Measurements from ENCODE around the gene IQSEC2. TPM values are rescaled to one million over a fixed set of nuclear protein-coding genes. Genes with fewer than 3 reads are reported as not detected.

IQSEC2 gene
- total and polyA plus RNA-seq, 9 of the 15 experiments (the other 6 are each of a cell fraction or from before 2014, with no cell fraction given) = 2.7 to 41.8 (median 20.1) TPM

- no peak for TF ChIP-seq ETS1 (conservative IDR thresholded peaks at IDR 0.05; ENCODE audit: control insufficient read depth, low read depth, low read length)
- TF ChIP-seq IFI16 (CRISPR knock-in tag; IDR thresholded peaks at IDR 0.05) = no peak
- no peak for TF ChIP-seq ZBTB12 (CRISPR knock-in tag; IDR thresholded peaks at IDR 0.05)
- no peak for TF ChIP-seq KDM1A (IDR thresholded peaks at IDR 0.05)
Observed at GRCh38 chrX:53291596-53291995, 10.2 kb upstream of the IQSEC2 start (continued).

DNA sequence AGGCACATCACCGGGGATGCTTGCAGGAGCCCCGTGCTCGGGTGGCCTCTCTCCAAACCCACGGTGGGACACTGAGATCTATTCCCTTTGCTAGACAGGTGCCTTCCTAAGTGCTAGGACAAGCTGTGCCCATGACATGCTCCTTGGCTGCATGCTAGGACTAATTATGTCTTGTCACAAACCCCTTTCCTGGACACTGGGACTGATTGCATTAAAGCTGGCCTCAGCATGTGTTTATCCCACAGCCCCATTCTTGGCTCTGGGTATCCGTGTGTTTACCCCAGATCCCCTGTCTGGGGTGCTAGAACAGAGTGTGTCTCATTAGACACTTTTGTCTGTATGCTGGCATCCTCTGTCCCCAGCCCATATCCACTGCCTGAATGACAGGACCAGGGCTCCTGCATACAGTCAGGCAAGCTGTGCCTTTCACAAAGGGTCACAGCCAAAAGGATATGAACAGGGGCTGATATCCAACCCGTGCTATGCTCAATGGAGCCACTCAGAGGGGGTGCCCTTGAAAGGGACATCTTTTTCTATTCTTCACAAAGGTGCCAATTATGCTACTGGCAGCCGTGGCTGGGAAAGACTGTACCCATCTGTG, 9.2 kb upstream of the IQSEC2 start:
- no peak overlapping the region for H3K27ac ChIP-seq (ENCODE audit: extremely low read depth, low read depth, low read length)
- ChIA-PET POLR2A (interaction anchor here (0.6 to 1.4 kb wide), 2 partner anchors 9 to 56 kb away, joined by 3 read pairs; partner anchors contain the start of gene IQSEC2), CTCF (ENCODE audit: low intra/inter-chr PET ratio) (no interaction called here)
- no peaks in the 10 kb centered on the region for H3K79me2 ChIP-seq (ENCODE audit: control insufficient read depth, insufficient read depth, low read length)
- WGBS (ENCODE audit: insufficient coverage, low coverage, missing lambda C conversion rate) = 13% methylated on average over 7 of the region's 7 CpGs
- FAIRE-seq = no peak
- H3K9me1 ChIP-seq (ENCODE audit: control insufficient read depth, insufficient read depth, low read length) = no peaks in the 10 kb centered on the region
- DNase-seq (ENCODE audit: extremely low read depth in 1 of 4, low spot score in 3 of 4) = no peak
- no peak overlapping the region for H2AFZ ChIP-seq (ENCODE audit: low read depth, low read length)
- peaks cover 0 to 5% of the 10 kb centered on the region in 2 experiments; a peak in 2 of 5 replicates for H3K4me1 ChIP-seq (replicated peaks in 1 of 2; ENCODE audit: control insufficient read depth in 2 of 2, insufficient read depth in 2 of 2, low read length in 2 of 2)
- no peak for TF ChIP-seq ZNF583 (CRISPR knock-in tag; IDR thresholded peaks at IDR 0.05)
- TF ChIP-seq SP1 (CRISPR knock-in tag; IDR thresholded peaks at IDR 0.05) = no peak
- no peak for TF ChIP-seq RBM25 (IDR thresholded peaks at IDR 0.05; ENCODE audit: low read depth, low read length, severe bottlenecking)
- TF ChIP-seq ZNF76 (CRISPR knock-in tag; IDR thresholded peaks at IDR 0.05; ENCODE audit: borderline replicate concordance) = no peak
- TF ChIP-seq HMGN3 (IDR thresholded peaks at IDR 0.05; ENCODE audit: borderline replicate concordance, extremely low read depth, insufficient read length, low read depth, low read length) = no peak
- no peak for TF ChIP-seq ELK1 (CRISPR knock-in tag; IDR thresholded peaks at IDR 0.05)
- H3K9me3 ChIP-seq (replicated peaks; ENCODE audit: control insufficient read depth, insufficient read depth, low read depth, low read length) = no peaks in the 10 kb centered on the region
- no peaks in the 10 kb centered on the region for H4K20me1 ChIP-seq (replicated peaks; ENCODE audit: control insufficient read depth, insufficient read depth, low read length)
- in situ Hi-C loops (cut with MboI) = no loop called here
- H3K4me2 ChIP-seq (ENCODE audit: insufficient read depth, low read length) = no peak overlapping the region
- no peak for ATAC-seq
- H3K9ac ChIP-seq (ENCODE audit: insufficient read depth in 1 of 2, low read depth in 2 of 2, low read length in 2 of 2) = no peak overlapping the region
- no peaks in the 10 kb centered on the region for H3K27me3 ChIP-seq (ENCODE audit: control insufficient read depth in 2 of 2, insufficient read depth in 2 of 2, low read length in 2 of 2)
- no TSS peak for BruUV-seq (replicated peaks)
- H3K4me3 ChIP-seq = no peak overlapping the region
- no peaks in the 10 kb centered on the region for H3K36me3 ChIP-seq (ENCODE audit: control insufficient read depth, insufficient read depth, low read length)
- intact Hi-C loops (cut with micrococcal nuclease) = no loop called here

All from K562 (cell line).